GM19372 (cell line): ENCODE results near the gene RAMP3.
"Not testable (repeated sequence)": the region's sequence is repeated elsewhere in the genome, so short reads cannot be mapped to it uniquely, and the experiment has no call there.

Experiments
- ATAC-seq: cut with Tn5 transposase; IDR thresholded peaks from one replicate; pipeline ENCODE4 v1.9.1; 2021; ENCODE audit warnings: mild to moderate bottlenecking, low read depth, moderate library complexity; ENCODE audit not compliant: unreplicated experiment

Gene RAMP3

DNA sequence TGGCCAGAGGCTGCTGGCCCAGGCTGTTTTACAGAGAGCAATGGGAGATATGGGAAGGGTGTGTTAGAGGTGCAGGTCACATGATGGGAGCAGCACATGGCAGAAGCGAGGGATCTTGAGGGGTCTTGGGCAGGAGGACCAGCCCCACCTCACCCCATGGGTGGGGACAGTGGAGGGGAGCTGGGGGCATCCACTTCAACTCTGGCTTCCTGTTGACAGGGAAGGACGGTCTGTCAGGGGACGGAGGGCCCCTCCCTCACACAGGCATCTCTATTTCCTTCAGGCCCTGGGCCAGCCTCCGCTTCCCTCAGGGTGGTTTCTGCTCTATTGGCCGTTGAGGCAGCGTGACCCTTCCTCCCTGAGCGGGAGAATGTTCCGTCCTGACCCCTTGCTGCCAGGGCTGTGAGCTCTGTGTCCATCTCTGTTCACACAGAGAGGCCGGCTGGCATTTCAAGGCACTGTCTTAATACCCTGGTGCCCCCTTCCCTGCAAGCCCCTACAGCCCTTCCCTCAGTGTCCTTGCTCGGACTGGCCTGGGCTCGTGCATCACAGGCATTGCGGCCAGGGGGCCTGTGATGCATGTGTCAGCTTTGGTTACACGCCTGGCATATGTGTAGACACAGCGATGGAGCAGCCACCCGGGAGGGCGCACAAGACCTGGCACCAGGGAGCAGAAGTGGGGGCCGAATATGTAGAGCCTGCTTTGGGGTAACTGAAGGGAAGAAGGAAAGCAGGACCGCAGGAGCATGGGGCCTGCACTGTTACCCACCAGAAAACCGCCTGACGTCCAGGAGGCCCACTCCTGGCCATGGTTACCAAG is 31.8 kb downstream of the RAMP3 start:
- no peak for ATAC-seq

- ATAC-seq, result no peak
Observed at GRCh38 chr7:45190406-45191165, 33.0 kb downstream of the RAMP3 start.

GRCh38 chr7:45191396-45191795 is 33.8 kb downstream of the RAMP3 start:
- no peak for ATAC-seq

DNA sequence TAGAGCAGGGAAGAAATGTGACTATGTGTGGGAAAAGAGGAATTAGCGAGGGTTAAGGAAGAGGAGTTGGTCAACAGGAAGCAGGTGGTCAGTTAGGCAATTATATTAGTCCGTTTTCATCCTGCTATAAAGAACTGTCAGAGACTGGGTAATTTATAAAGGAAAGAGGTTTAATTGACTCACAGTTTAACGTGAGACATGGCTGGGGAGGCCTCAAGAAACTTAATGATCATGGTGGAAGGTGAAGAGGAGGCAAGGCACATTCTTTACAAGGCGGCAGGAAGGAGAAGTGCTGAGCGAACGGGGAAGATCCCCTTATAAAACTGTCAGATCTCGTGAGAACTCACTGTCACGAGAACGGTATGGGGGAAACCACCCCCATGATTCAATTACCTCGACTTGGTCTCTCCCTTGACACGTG is 35.0 kb downstream of the RAMP3 start:
- no peak for ATAC-seq

DNA sequence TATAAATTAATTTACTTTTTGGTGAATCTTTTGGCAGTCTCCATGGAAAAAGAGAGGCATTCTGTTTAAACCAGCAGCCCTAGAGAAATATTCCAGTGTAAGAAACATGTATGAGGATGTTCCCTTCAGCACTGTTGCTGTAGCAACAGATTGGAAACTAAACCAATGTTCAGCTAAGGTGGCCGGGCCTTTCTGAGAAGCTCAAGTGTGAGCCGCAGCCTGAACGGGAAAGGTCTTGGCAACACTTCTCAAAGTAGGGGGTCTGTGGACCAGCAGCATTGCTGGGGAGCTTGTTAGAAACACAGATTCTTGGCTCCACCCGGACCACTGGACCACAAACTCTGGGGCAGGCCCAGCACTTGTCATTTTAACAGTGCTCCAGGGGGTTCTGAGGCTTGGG is 36.2 kb downstream of the RAMP3 start:
- ATAC-seq, result no peak

GRCh38 chr7:45196374-45196773 is 38.8 kb downstream of the RAMP3 start:
- ATAC-seq, result peak; percentile 95

DNA sequence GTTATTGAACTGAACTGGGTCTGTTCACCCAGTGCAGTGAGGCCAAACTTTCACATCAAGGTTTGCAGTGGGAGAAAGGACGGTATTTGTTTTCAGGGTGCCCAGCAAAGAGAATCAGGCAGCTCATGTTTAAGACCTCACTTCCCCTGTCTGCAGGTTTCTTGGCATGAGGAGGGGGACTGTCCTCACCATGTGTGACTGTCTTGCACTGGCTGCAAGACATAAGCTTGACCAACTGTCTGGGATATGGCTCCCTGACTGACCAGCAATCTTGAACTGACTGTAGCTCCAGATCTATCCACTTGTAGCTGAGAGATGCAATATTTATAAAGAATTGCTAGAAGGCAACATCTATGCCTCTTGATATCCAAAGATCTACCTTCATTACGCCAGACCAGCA is 39.9 kb downstream of the RAMP3 start:
- ATAC-seq, result no peak

DNA sequence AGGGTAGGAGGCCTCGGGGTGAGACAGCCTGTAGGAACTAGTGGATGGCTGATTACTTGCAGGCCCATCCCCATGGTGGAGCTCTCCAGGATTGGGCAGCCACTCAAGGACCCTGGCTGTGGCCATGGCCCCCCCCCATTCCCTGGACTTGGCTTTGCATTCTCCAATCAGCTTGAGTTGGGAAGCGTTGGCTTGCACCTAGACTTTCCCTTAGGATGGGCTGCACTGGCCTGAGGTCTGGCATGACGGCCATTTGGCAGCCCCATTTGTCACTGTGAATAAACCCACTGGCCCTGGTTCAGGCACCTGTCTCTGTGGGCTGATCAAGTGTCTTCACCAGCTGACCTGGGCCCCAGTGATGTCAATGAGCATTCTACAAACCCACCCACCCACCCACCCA is 41.4 kb downstream of the RAMP3 start:
- no peak for ATAC-seq

DNA sequence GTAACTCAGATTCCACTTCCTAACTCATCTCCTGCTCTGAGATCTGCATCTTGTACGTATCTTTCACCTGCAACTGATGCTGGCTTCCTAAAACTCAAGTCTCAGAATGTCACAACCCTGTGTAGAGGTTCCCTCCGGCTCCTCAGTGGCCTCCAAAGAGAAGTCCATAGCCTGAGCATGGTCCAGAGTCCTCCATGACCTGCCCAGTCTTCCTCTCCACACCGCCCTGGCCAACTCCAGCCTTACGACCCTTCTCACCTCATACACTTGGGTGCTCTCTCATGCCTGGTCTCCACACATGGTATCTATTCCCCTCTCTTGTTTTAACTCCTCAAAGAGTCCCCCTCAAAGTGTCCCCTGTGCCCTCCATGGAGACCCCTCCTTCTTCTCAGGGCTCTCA is 41.9 kb downstream of the RAMP3 start:
- ATAC-seq, result no peak

DNA sequence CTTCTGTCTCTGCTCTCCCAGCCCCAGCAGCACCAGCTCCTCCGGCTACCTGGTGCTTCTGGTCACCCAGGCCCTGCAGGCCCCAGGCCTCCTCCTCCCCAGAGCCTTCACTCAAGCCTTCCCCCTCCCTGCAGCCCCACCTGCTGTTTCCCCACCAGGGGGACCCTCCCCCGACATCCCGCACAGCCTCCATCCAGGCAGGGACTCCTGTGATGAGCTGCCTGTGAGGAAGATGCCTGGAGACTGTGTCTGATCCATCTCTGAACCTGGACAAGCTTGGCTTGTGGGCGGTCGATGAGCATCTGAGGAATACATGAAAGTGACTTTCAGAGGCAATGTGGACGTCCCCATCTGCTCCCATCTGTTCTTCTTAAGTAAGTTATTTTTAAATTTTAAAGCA is 45.0 kb downstream of the RAMP3 start:
- ATAC-seq, result no peak

DNA sequence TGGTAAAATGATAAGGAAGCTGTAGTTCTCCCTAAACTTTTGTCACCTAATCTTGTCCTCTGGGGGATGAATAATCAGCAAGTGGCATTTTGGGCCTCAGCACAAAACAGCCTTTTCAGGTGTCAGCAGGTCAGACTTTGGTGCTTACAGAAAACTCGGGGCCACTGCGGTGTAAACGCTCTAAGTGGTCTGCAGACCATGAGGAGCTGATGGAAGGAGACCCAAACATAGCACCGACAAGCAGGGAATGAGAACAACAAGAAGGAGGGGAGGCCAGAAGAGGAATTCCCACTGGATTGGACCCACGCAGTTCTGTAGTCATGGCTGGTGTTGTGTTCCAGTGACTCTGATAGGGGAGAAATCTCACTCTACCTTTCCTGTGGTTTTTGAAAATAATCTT is 45.4 kb downstream of the RAMP3 start:
- no peak for ATAC-seq

GRCh38 chr7:45203459-45203858 is 45.9 kb downstream of the RAMP3 start:
- ATAC-seq, result no peak

- peak; percentile 91 for ATAC-seq
Observed at GRCh38 chr7:45203936-45204445, 46.4 kb downstream of the RAMP3 start.

DNA sequence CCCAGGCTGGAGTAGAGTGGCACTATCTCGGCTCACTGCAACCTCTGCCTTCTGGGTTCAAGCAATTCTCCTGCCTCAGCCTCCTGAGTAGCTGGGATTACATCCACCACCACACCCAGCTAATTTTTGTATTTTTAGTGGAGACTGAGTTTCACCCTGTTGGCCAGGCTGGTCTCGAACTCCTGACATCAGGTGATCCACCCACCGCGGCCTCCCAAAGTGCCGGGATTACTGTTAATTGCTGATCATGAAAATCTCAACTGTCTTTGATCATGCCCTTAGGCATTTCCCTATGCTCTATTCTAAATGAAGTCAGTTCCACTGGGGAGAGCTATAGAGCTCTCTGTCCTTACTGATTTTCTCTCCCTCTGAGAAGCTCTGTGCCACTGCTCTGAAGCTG is 48.7 kb downstream of the RAMP3 start:
- ATAC-seq, result not testable (repeated sequence)

- not testable (repeated sequence) for ATAC-seq
Observed at GRCh38 chr7:45209909-45210308, 52.3 kb downstream of the RAMP3 start.

DNA sequence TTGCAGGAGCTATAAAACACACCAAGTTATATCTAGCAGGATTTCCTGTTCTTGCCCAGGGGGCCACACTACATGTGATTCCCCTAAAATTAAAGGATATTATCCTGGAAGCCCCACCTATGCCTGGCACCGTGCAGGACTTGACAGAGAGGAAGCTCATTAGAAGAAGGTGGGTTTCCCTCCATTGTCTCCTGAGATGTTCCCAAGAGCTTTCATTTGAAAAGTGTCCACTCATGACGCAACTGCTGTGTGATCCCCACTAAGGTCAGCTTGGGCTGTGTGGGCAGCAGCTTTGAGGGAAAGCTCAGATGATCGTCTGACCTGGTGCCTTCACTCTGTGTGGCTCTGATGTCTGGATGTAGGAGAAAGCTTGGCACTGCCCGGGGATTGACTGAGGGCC is 53.5 kb downstream of the RAMP3 start:
- ATAC-seq, result no peak

DNA sequence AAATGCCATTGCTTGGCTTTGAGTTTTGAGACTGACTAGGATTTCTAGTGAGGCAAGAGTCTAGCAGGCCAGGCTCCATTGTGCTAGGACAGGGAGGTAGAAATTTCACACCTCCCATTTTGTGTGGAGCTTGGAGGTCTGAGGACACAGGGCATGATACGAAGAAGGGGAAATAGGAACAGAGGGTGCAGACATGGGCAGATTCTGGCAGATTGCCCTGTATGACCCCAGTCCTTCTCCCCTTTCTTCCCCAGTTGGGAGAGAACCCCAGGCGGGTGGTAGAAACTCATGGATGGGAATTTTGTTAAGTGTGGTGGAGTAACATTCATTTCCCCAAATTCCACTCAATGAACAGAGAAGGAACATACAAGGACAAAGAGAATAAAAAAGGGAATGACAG is 54.4 kb downstream of the RAMP3 start:
- ATAC-seq, result no peak

DNA sequence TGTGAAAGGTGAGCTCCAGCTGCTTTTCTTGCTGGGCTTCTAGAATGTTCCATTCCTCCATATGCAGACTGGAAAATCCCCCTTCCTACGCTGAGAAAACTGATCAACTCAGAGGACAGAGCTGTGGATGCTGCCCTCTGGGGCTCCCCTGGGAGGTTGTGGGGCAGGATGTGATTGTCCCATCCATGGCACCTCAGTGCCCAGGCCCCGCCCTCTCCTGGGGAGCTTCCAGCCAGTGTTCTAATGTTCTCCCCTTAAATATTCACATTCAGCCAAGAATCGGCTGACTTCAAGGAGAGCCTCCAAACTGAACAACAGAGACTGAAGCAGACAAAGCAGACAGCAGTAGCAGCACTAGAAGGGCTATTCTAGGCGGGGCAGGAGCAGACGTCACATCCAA is 55.0 kb downstream of the RAMP3 start:
- no peak for ATAC-seq

GRCh38 chr7:45215601-45216062 is 58.0 kb downstream of the RAMP3 start:
- ATAC-seq, result no peak

DNA sequence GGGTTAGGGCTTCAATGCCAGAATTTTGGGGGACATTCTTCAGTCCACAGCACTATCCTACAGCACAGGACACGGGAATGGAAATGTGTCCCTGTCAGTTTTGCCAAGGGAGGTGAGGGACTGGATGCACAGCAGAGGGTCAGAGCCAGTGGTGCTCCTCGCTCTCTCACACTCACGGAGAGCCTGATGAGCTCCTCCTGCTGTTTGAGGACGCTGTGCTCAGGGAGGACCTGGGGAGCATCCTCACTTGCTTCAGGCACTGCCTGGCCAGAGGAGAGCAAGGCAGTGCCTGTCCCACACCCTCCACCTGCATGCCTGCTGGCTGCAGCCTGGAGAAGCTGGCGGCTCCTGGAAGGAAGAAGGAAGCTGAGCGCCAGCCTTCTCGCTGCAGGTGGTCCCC is 58.6 kb downstream of the RAMP3 start:
- ATAC-seq, result no peak

GRCh38 chr7:45216622-45217165 is 59.1 kb downstream of the RAMP3 start:
- ATAC-seq, result no peak
